Kidney epithelial cell (primary cell): ENCODE data around the gene LYSMD3. TPM values are rescaled to one million over a fixed set of nuclear protein-coding genes. Genes with fewer than 3 reads are reported as not detected.

ENCODE experiments used
- DNase-seq: peaks from one replicate; pipeline ENCODE4 v3.0.0-alpha.2; 2010; ENCODE audit warnings: low read depth
- H3K27me3 ChIP-seq: 2 replicates; pipeline ENCODE4 v1.6.0; 2011; ENCODE audit warnings: low read length; ENCODE audit not compliant: control insufficient read depth, insufficient read depth
- H3K36me3 ChIP-seq: 2 replicates; pipeline ENCODE4 v1.5.1; 2011; ENCODE audit warnings: low read length; ENCODE audit not compliant: control insufficient read depth, insufficient read depth
- H3K4me3 ChIP-seq: 2 replicates; pipeline ENCODE4 v1.5.1; 2011; ENCODE audit warnings: low read depth, mild to moderate bottlenecking, control low read depth, low read length
- CTCF ChIP-seq: IDR thresholded peaks from 2 replicates; pipeline ENCODE4 v1.5.1; 2011; ENCODE audit warnings: mild to moderate bottlenecking, moderate library complexity, low read length, control low read depth, inconsistent platforms; ENCODE audit not compliant: insufficient read depth, poor library complexity, severe bottlenecking
- total RNA-seq: library from RNA; depleted of rRNA; stranded (reverse); fragments of >200 nt; gene quantifications from 2 replicates; pipeline ENCODE4 v1.2.3, GENCODE V29; 2015

LYSMD3 gene
- total RNA-seq, 1 donor from 2014 or later: 16.2 TPM

DNA sequence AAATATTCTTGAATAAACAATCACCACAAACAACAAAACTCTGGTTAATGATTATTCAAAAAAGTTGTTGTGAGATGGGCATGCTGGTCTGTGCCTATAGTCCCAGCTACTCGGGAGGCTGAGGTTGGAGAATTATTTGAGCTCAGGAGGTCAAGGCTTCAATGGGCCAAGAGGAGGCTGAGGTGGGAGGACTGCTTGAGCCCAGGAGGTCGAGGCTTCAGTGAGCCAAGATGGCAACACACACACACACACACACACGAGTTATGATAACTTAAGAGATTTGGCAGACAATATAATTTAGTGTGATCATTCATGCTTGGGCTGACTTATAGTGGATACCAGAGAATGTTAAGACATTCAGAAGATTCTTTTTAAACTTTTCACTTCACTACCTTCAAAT is 14.9 kb downstream of the LYSMD3 start:
- Histone ChIP-seq H3K4me3 (no peak overlapping the region), H3K27me3 (no peaks in the 10 kb centered on the region), H3K36me3 (no peaks in the 10 kb centered on the region)
- DNase-seq: no peak
- TF ChIP-seq CTCF: no peak

DNA sequence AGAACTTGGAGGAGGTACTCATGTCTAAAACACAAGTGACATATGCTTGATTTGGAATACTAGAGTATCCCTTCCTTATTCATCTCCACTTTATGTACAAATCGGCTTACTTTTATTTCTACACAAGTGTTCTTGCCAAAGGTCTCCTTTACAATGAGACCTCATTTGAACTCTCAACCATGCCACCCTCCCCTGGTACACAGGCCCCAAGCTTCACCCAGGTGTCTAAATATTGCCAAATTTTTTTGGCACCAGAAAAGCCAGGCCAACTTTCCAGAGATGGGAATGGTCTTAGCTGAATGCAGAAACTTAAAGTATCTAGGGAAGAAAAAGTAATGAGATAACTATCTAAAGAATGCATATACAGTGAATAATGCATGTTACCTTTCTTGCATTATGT is 18.9 kb downstream of the LYSMD3 start:
- no peak for TF ChIP-seq CTCF

GRCh38 chr5:90506221-90506620 is 23.2 kb downstream of the LYSMD3 start:
- Histone ChIP-seq H3K4me3 (no peak overlapping the region), H3K36me3 (no peaks in the 10 kb centered on the region), H3K27me3 (no peaks in the 10 kb centered on the region)
- DNase-seq: no peak
- TF ChIP-seq CTCF: no peak

More for the DNA sequence above, 18.9 kb downstream of the LYSMD3 start:
- Histone ChIP-seq H3K36me3 (no peaks in the 10 kb centered on the region), H3K4me3 (no peak overlapping the region), H3K27me3 (no peaks in the 10 kb centered on the region)
- no peak for DNase-seq

GRCh38 chr5:90504743-90505142 is 24.6 kb downstream of the LYSMD3 start:
- no peak for DNase-seq
- TF ChIP-seq CTCF: no peak

DNA sequence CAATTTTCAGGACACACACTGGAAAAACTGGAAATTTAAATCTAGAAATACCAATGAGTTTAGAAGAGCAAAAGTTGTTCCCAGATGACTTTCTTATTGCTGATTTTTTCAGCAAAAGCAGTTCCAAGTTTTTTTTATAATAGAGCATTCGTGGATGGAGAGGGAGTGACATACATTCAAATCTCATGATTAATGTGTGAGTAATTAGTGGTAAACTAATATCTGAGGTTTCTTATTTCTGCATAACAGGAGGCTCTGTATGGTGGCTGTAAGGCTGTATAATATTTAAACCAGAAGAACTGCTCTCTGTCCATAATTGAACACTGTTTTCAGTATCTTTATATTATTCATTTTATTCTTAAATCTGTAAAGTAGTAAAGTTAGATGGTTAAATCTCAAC is 25.8 kb downstream of the LYSMD3 start:
- Histone ChIP-seq H3K36me3 (no peaks in the 10 kb centered on the region), H3K4me3 (no peak overlapping the region), H3K27me3 (no peaks in the 10 kb centered on the region)
- DNase-seq: no peak
- no peak for TF ChIP-seq CTCF

More at GRCh38 chr5:90504743-90505142, 24.6 kb downstream of the LYSMD3 start:
- no peak overlapping the region for H3K4me3 ChIP-seq
- H3K36me3 ChIP-seq: no peaks in the 10 kb centered on the region
- no peaks in the 10 kb centered on the region for H3K27me3 ChIP-seq

DNA sequence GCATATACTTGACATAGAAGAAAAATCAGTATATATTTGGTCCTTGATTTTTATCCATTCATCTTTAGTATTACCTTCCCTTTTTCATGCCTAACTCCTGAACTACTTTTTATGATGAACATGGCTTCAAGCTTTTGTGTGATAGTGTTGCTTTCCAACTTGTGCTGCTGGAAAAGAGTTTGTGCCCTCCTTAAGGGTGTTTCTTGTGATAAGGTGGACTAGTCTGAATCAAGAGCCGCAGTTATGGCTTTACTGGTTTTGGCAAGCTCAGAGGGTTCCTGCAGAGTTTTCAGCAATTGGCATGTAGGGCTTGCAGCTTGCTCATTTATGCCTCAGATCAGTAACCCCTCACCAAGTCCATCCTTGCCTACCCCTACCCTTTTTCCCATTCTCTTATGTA is 34.2 kb downstream of the LYSMD3 start:
- H3K27me3 ChIP-seq: no peaks in the 10 kb centered on the region

More for the DNA sequence above, 34.2 kb downstream of the LYSMD3 start:
- H3K36me3 ChIP-seq: no peaks in the 10 kb centered on the region
- no peak for TF ChIP-seq CTCF
- no peak overlapping the region for H3K4me3 ChIP-seq
- no peak for DNase-seq
